GM21786 (cell line): ENCODE measurements around the gene PRPH.
"Not testable (repeated sequence)": the region's sequence is repeated elsewhere in the genome, so short reads cannot be mapped to it uniquely, and the experiment has no call there.

Source experiments
- ATAC-seq: cut with Tn5 transposase; IDR thresholded peaks from one replicate; pipeline ENCODE4 v1.9.1; 2021; ENCODE audit not compliant: unreplicated experiment

PRPH gene

DNA sequence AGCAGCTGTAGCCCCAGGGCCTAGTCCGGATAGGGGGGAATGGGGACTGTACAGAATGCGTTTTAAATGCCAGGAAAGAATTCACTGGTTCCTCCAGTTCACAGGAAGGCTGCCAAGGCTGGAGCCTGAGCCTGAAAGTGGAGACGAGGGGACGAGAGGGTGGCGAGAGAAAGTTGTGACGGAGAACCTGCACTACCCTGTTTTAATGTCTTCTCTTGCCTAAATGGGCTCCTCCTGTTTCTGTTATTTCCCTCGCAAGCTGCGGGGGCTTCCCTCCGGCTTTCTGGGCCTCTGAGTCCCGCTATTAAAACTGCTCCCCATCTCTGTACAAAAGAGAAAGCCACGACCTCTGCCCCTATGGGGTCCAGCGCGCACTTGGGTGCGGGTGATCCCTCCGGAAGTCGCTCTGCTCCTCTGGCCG lies 37.5 kb downstream of the PRPH start:
- no peak for ATAC-seq

DNA sequence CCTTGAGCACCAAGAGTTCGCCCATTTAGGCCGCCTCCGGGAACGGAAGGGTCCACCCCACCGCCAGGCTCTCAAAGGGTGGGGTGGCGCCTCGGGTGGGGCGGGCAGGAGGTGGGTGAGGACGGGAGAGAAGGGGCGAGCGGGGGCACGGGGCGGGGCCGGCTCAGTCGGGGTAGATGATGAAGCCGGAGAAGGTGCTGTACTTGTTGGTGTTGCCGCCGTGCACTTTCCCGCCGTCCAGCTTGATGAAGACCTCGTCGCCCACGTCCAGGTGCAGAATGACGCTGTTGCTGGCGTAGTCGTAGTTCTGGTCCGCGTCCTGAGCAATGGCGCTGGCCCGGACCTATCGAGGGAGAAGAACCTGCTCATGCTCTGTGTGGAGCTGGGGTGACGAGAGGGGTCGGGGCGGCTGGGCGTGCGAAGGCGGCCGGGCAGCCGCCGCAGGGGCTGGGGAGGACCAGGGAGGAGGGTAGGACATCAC lies 38.0 kb downstream of the PRPH start:
- ATAC-seq = no peak

DNA sequence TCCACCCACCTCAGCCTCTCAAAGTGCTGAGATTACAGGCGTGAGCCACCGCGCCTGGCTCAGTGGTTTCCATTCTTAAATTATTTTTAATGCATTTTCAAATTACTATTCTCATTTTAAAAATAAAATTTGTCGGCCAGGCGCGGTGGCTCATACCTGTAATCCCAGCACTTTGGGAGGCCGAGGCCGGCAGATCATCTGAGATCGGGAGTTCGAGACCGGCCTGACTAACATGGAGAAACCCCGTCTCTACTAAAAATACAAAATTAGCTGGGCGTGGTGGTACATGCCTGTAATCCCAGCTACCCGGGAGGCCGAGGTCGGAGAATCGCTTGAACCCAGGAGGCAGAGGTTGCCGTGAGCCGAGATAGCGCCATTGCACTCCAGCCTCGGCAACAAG lies 38.8 kb downstream of the PRPH start:
- ATAC-seq = not testable (repeated sequence)

DNA sequence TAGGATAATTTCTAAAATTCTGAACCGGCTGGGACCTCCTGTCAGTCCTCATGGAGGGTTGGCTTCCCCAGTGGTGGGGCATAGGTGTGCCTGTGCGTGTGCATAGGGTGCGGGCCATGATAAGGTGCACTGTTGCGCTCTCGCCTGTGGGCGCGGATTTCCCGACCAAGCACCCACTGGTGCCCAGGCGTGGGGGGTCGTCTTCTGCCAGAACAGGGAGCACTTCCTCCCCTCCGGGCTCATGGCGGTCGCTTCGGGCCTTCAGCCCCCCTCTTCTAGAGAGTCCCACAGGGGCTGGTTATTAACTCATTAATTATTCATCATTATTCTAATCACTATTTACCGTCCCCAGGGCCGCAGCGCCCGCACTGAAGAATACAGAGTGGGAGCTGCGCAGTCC lies 39.3 kb downstream of the PRPH start:
- no peak for ATAC-seq

DNA sequence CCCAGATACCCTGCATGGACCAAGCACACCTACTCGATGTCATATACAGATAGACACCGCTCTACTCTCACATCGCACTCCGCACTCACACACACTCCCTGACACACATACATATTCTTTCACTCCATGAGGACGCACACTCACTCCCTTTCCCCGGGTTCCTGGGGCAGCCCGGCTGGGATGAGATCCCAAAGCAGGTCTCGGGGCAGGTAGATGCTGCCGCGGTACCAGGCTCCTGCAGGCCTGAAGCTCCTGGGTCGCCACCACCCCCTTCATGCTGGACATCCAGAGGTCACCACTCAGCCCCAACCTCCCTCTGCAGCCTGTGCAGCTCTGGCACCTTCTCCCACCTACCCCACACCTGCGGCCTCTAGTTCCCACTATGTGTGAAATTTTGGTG lies 39.7 kb downstream of the PRPH start:
- no peak for ATAC-seq

DNA sequence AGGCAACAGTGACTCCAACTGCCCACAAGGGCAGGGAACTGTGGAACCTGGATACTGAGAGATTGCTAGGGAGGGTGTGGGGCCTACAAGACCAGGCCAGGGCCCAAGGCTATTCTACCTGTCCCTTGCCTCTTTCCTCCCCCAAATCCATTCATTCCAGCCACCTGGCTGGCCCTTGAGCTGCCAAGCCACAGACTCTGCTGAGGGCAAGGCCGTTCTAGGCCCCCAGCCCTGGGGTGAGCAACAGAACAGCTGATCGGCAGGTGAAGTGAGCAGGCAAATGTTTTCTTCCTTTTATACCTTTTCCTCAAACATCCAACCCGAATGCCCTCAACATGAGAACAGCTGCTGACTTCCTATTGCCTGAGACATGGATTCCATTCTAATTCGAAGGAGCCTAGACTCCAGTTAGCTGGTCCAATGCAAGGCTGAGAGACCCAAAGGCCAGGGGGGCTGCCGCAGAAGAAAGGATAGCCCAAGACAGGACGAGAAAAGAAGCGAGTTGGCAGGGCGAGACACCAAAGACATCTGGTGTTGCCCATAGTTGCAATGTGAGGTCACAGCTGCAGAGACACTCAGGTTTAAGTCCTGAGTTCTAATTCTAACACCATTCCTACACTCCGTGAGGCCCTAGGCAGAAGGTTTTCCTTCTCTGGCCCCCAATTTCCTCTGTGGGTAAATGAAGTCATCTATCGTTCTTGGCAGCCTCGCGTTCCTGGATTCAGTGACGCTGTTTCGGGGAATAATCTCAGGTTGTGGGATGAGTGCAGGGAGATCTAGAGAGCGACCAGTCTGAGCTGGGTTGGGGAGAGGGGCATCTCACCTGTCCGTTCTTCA lies 40.4 kb downstream of the PRPH start:
- no peak for ATAC-seq

DNA sequence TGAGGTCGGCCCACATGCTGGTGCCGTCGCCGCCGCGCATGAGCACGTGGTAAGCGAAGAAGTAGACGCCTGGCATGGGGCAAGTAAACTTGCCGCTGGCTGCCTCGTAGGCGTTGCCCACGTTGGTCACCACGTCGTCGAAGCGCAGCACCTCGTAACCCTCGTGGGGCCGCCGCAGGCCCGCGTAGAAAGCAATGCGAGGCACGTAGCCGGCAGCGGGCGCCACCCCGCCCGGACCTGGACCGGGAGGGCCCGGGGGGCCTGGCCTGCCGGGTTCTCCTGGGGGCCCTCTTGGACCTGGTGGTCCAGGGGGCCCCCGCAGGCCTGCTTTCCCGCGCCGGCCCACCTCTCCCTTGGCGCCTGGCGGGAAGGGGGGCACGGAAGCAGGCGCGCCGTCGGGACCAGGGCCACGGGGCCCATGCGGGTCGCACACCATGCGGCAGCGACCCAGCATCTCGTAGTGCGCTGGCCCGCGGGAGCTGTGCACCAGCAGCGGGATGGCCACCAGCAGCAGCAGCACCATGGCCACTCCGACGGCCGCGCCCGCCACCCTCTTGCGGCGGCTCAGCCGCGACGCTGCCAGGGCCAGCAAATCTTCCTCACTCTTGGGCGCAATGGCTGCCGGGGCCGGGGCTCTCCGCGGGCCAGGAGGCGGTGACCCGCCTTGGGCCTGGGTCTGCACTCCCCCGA lies 41.2 kb downstream of the PRPH start:
- ATAC-seq = no peak

DNA sequence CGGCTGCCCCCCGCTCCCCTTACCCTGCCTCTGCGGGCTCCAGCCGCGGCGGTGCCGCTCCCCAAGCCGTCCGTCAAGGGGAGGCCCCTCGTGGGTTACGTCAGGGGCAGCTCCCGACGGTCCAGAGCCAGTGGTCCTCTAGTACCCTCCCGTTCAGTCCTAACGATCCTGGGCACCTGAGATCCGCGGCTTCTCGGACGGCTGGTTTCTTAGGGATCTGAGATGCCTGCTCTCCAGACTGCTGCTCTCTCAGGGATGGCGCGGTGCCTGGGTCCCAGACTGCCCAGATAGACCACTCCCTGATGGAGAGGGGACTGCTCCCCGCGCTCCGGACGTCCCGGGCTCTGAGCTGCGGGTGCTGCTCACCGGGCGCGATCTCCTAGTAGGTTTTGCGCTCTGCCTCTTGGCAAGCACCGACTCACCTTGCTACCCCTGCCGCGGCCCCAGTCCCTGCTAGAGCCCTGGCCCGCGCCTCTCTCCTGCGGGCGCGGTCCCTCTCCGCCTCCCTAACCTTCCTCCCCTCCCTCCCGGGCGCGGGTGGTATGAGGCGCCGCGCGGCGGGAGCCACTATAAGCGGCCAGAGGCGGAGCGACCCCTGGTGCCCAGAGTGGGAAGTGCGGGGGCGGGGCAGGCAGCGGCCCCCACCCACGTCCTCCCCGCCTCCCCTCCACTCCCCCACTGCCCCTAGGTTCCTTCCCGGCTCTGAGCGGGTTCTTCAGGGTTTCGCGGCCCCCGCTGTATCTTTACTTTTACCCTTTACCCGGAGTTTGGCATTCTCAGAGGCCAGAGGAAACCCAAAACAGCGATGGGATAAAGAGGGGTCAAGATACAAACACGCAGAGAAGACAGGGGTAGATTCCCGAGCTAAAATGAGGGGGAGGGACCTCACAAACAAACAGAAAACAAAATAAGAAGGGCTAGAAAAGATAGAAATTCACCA lies 42.0 kb downstream of the PRPH start, which contains the start of gene C1QL4:
C1QL4 (minus strand) TSS at position 544 of the 940 bp plus-strand sequence. CDS start 711 bp downstream, outside the sequence.
- no peak for ATAC-seq

DNA sequence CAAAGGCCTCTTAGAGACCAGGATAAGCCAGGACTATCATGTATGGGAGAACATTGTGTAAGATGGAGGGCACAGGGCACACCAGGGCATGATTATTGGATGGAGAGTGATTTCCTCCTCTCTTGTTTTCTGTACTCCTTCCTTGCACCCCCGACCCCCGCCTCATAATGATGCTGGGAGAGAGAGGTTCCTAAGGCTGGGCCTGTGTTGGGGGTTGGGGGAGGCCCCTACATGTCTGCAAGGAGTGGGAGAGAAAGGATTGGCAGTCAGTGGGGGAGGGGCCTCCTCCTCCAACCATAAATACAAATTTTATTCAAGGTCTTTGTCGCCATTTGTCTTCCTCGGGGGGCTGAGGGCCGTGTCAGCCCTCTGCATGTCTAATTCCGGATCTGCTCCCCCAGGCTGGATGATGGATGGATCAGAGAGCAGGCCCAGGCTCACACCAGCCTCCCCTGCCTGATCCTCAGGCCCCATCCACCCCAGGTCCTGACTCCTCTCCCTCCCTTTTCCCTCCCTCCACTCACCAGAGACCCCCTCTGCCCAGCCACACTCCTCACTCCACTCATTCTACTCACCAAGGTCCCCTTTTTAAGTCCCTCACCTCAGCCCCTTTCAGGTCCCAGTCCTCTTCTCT lies 44.0 kb downstream of the PRPH start:
- ATAC-seq = no peak

DNA sequence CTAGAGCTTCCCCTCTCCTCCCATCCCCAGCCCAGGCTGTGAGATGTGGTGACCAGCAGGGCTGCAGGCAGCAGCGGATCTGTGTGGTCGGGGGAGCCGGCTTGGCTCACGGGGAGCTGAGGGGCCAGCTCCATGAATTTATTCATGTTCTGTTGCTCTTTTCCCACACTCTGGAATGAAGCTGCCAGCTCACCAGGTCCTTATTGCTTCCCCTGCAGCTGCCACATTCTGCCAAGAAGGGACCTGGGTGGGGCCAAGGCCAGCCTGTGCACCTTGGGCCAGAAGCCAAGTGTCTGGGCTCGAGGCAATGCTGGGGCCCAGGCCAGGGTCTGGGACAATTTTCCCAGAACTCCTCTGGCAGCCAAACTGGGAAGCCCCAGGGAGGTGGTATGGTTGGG lies 44.5 kb downstream of the PRPH start:
- ATAC-seq = no peak

DNA sequence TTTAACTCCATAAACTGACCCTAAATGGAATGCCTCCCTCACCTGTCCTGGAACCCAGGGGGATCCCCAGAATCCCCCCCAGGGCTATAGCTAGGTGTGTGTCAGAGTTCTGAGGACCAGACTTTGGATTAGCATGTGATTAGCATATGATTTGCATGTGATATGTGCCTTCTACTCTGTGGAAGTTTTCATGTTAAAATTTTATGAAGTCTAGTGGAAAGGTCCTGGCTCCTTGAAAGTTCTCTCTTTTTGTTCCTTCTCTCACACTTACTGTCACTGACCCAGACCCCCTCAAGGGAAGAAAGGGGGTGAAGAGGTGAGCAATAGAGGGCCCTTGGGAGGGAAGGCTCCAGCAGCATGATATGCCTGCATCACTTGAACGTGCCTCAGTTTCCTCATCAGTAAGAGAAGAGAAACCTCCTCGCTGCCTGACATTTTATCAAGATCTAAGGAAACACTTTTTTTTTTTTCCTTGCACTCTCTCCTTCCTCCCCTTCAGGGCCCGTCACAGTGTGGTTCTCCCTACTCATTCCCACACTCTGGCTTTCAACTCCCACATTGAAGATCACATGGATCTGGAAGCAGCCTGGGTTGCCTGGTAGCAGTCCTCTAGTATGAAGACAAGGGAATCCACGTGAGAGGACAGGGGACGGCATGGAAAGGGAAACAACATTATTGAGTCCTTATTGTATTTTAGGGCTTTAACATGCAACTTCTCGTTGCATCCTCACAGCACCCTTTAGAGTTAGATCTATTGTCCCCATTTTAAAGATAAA lies 45.3 kb downstream of the PRPH start:
- no peak for ATAC-seq

DNA sequence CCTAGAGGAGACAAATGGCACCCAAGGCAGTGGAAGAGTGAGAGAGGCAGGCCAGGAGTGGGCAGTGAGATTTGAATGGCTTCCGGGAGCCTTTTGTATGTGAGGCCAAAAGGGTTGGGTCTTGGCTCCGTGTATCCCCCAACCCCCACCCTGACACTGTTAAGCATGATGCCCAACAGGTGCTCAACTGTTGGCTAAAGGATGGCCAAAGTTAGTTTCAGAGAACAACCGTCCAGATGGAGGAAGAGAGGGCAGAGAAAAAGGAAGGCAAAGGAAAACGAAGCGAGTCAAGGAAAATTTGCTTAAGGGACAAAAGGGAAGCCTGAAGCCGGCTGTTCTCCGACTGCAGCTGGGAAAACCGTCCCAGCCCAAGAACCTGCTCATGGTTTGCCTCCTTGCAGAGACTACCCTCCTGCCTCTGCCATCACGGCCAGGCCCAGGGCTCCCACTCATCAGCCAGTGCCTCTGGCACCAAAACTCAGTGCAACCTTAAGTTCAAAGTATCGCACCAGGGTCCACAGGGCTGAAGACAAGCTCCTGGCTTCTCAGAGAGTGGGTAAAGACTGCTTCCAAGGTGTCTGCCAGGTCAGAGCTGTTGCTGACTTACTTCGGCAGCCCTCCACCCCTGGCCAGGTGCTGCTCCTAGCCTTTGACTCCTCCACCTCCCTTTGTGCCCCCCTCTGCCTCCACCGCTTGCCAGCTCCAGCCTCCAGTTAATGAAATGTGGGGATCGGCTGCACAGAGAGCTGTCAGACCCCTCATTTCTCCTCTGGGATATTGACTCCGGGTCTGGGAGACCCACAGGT lies 46.2 kb downstream of the PRPH start:
- ATAC-seq = no peak

DNA sequence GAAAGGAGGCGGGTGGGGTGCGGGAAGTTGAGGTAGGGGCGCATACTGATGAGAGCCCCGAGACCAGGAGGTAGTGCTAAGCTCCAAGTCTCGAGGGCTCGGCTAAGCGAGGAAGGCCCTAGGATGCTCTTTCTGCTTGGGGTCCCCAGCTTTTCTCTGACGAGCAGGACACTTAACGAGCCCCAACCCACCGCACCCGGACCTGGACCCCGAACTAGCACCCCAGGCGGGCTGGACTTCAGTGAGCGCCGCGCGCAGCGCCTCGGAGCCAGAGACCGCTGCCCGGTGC lies 46.8 kb downstream of the PRPH start:
- ATAC-seq = no peak

DNA sequence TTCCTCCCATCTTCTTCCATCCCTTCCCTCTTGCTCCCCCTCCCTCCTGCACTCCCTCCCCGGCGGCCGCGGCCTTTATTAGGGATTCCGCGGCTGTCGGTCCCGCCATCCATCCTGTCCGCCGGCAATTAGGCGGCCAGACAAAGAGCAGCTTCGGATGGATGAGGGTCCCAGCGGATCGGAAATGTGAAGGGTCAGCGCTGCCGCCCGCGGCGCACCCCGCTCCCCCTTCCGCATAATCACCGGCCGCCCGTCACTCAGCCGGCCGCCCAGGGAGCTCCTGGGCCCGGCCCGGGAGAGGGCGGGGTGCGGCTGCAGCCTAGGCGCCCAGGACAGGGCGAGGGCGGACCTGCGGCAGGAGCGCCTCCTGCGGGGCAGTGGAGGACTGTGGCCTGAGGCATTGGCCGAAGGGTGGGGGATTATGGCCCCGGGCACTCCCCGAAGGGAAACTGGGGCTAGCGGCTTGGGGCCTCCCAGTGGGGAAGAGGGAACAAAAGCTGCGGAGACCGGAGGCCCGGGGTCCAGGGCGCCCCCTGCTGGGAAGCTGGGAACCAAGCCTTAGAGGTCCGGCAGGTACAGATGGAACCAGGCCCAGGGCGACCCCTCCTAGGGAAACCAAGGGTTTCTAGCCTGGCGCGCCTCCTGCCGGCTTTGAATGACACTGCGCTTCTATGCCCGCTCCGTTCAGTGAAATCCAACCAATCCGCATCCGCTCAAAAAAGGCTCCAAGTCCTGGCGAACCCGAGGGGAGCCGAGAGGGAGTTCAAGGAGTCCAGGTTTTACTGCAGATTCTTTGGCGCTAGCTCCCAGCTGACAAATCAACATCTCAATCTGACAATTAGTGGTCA lies 47.3 kb downstream of the PRPH start:
- peak; percentile 60 for ATAC-seq

DNA sequence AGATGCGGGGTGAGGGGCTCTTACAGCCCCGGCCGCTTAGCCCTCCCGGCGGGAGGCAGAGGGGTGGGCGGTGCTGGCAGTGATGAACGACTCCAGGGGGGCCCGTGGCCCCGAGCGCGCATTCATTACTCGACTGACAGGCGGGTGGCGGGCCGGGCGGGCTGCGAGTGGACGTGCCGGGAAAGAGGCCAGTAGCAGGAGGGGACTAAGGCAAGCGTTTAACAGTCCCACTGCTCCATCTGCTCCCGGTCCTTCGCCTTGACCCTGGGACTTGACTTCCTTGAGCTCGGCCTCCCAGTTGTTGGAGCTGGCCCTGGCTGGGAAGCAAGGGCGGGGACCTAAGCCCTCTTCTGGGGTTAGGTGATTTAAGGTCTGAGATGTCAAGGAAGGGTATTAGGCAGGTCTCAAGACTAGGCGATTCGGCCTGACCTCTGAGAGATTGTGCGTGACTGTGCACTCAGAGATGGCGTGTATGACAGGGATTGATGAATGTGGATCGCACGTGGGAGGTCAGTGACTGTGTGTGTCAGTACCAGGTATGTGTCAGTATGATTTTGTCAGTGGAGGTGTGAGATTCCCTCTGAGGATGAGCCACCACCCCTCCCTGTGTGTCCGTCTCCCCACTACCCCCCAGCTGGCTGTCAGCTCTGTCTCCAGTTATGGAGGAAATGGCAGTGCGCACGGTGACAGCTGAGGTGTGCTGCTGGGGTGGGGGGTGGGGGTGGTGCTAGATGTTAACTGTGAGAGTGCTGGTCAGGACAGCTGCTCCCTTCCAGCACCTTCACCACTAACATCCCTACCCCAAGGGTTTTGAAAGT lies 48.2 kb downstream of the PRPH start:
- ATAC-seq = no peak

DNA sequence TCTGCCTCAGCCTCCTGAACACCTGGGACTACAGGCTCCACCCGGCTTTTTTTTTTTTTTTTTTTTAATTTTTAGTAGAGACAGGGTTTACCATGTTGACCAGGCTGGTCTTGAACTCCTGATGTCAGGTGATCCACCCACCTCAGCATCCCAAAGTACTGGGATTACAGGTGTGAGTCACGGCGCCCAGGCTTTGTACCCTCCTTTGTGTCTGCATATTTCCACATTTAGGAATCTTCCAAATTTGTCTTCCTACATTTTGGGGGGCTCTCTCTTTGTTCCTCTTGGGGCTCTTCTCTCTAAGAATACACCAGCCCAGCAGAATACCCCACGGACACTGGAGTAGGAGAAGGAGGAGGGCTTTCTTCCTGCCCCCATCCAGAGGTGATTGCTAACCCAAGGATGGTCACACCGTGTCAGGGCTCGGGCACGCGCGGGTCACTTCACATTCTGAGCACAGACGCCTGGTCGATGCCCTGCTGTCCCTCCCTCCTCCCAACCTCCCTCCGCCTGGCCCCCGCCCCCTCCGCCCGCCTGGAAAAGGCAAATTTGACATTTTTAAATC lies 49.6 kb downstream of the PRPH start:
- no peak for ATAC-seq
